ENCODE data around the gene NPAS2.

DNA sequence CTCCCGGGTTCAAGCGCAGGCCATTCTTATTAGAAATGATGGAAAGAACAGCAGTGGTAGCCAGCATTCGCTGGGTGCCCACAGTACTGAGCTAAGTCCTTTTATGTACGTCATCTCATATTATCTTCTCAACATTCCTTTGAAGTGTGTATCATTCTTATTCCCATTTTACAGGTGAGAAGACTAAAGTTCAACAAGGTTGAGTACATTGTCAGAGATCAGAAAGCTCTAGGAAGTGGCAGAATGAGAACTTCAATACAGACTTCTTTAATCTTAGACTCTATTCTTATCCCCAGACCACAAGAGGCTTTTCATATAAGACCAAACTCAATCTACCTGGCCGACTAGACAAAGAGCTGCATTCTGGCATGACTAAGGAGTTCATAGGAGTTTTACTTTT, 86.7 kb downstream of the NPAS2 start:
- TF ChIP-seq EZH2 (IDR thresholded peaks at IDR 0.05) (no peak), POLR2A (IDR thresholded peaks at IDR 0.05; ENCODE audit: borderline replicate concordance, extremely low read depth, insufficient read depth, insufficient read length) (no peak), POLR2AphosphoS5 (IDR thresholded peaks at IDR 0.05; ENCODE audit: low read depth, low read length) (no peak), SRF (IDR thresholded peaks at IDR 0.05; ENCODE audit: low read depth) (no peak), TCF7L2 (IDR thresholded peaks at IDR 0.05; ENCODE audit: borderline replicate concordance, extremely low read depth, insufficient read depth, insufficient read length) (no peak), RAD21 (IDR thresholded peaks at IDR 0.05; ENCODE audit: low read depth) (no peak), EGR1 (IDR thresholded peaks at IDR 0.05; ENCODE audit: low read depth) (no peak), ZNF274 (IDR thresholded peaks at IDR 0.05; ENCODE audit: low read depth, low read length) (no peak), SP1 (IDR thresholded peaks at IDR 0.05; ENCODE audit: low read depth) (no peak), ZFX (IDR thresholded peaks at IDR 0.05) (no peak)
- TF ChIP-seq, protein P1, sequence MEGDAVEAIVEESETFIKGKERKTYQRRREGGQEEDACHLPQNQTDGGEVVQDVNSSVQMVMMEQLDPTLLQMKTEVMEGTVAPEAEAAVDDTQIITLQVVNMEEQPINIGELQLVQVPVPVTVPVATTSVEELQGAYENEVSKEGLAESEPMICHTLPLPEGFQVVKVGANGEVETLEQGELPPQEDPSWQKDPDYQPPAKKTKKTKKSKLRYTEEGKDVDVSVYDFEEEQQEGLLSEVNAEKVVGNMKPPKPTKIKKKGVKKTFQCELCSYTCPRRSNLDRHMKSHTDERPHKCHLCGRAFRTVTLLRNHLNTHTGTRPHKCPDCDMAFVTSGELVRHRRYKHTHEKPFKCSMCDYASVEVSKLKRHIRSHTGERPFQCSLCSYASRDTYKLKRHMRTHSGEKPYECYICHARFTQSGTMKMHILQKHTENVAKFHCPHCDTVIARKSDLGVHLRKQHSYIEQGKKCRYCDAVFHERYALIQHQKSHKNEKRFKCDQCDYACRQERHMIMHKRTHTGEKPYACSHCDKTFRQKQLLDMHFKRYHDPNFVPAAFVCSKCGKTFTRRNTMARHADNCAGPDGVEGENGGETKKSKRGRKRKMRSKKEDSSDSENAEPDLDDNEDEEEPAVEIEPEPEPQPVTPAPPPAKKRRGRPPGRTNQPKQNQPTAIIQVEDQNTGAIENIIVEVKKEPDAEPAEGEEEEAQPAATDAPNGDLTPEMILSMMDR (IDR thresholded peaks at IDR 0.05 in 2 of 3, conservative IDR thresholded peaks at IDR 0.05 in 1 of 3; ENCODE audit: borderline replicate concordance in 1 of 3, insufficient read depth in 1 of 3, low read depth in 2 of 3, low read length in 2 of 3) = no peak

Measured in HCT116 (cell line).